GM23338 (cell line): ENCODE measurements around the gene TMEFF1. TPM values are rescaled to one million over a fixed set of nuclear protein-coding genes. Genes with fewer than 3 reads are reported as not detected.

Source experiments
- ATAC-seq: fragments of 200-7000 bp; cut with Tn5 transposase; 3 replicates; pipeline ENCODE4 v1.9.1; 2020
- DNase-seq: peaks from one replicate; pipeline ENCODE4 v3.0.0-alpha.2; 2015; ENCODE audit warnings: low spot score
- H2AFZ ChIP-seq: fragments of 200-600 bp; sonication (generic); 2 replicates; pipeline ENCODE4 v1.8.0; 2016; ENCODE audit warnings: antibody characterized with exemption, mild to moderate bottlenecking, moderate library complexity
- H3F3A ChIP-seq: fragments of 200-600 bp; sonication (generic); replicated peaks from 2 replicates; pipeline ENCODE4 v1.8.0; 2017; ENCODE audit warnings: antibody characterized with exemption, mixed run types, low read depth
- H3K27ac ChIP-seq: fragments of 200-600 bp; sonication (generic); 2 replicates; pipeline ENCODE4 v1.6.1; 2016; ENCODE audit warnings: low read depth
- H3K27me3 ChIP-seq: fragments of 200-600 bp; sonication (generic); 2 replicates; pipeline ENCODE4 v1.8.0; 2016; ENCODE audit warnings: mild to moderate bottlenecking, mixed run types, moderate library complexity; ENCODE audit not compliant: insufficient read depth
- H3K36me3 ChIP-seq: fragments of 200-600 bp; sonication (generic); 2 replicates; pipeline ENCODE4 v1.8.0; 2016; ENCODE audit warnings: mild to moderate bottlenecking; ENCODE audit not compliant: insufficient read depth
- H3K4me1 ChIP-seq: fragments of 200-600 bp; sonication (generic); 2 replicates; pipeline ENCODE4 v1.8.0; 2016; ENCODE audit warnings: mild to moderate bottlenecking, moderate library complexity; ENCODE audit not compliant: insufficient read depth
- H3K4me2 ChIP-seq: fragments of 200-600 bp; sonication (generic); 2 replicates; pipeline ENCODE4 v1.7.1; 2017; ENCODE audit warnings: mixed run types
- H3K4me3 ChIP-seq: fragments of 200-600 bp; sonication (generic); 2 replicates; pipeline ENCODE4 v1.6.1; 2016; ENCODE audit warnings: mixed run types
- H3K79me2 ChIP-seq: fragments of 200-600 bp; sonication (generic); replicated peaks from 2 replicates; pipeline ENCODE4 v1.8.0; 2017; ENCODE audit warnings: mild to moderate bottlenecking; ENCODE audit not compliant: insufficient read depth
- H3K9me2 ChIP-seq: fragments of 200-600 bp; sonication (generic); 2 replicates; pipeline ENCODE4 v1.8.0; 2017; ENCODE audit not compliant: insufficient read depth
- H4K20me1 ChIP-seq: fragments of 200-600 bp; sonication (generic); replicated peaks from 2 replicates; pipeline ENCODE4 v1.8.0; 2017; ENCODE audit warnings: mild to moderate bottlenecking; ENCODE audit not compliant: insufficient read depth
- H3K27ac Mint-ChIP-seq: 2 replicates; pipeline ENCODE4 v1.8.0; 2020; ENCODE audit warnings: inconsistent platforms, mild to moderate bottlenecking, moderate library complexity, mixed read lengths
- H3K27me3 Mint-ChIP-seq: 3 replicates; pipeline ENCODE4 v1.8.0; 2022; ENCODE audit warnings: low read depth, mild to moderate bottlenecking, moderate library complexity, mixed read lengths, inconsistent platforms; ENCODE audit not compliant: insufficient read depth, poor library complexity
- H3K36me3 Mint-ChIP-seq: 3 replicates; pipeline ENCODE4 v1.8.0; 2021; ENCODE audit warnings: low read depth, mild to moderate bottlenecking, inconsistent platforms, moderate library complexity, mixed read lengths
- H3K4me1 Mint-ChIP-seq: 3 replicates; pipeline ENCODE4 v1.8.0; 2020; ENCODE audit warnings: mild to moderate bottlenecking, inconsistent platforms, mixed read lengths
- H3K4me3 Mint-ChIP-seq: 3 replicates; pipeline ENCODE4 v1.8.0; 2021; ENCODE audit warnings: moderate library complexity, mild to moderate bottlenecking, inconsistent platforms, mixed read lengths
- H3K9me3 Mint-ChIP-seq: 3 replicates; pipeline ENCODE4 v1.8.0; 2020; ENCODE audit warnings: moderate library complexity, mild to moderate bottlenecking, inconsistent platforms, mixed read lengths
- CREB1 ChIP-seq: fragments of 250-450 bp; sonication (Bioruptor Pico); IDR thresholded peaks from 2 replicates; pipeline ENCODE4 v1.5.0; 2020; ENCODE audit warnings: low read depth, mild to moderate bottlenecking, moderate library complexity
- ETS1 ChIP-seq: IDR thresholded peaks from 2 replicates; pipeline ENCODE4 v1.6.1; 2016; ENCODE audit warnings: antibody characterized with exemption
- EZH2 ChIP-seq: fragments of 200-600 bp; sonication (generic); IDR thresholded peaks from one replicate; pipeline ENCODE4 v1.8.0; 2017; ENCODE audit warnings: antibody characterized with exemption, mild to moderate bottlenecking, low read depth; ENCODE audit not compliant: unreplicated experiment
- JUNB ChIP-seq: IDR thresholded peaks from one replicate; pipeline ENCODE4 v1.6.1; 2016; ENCODE audit warnings: antibody characterized with exemption; ENCODE audit not compliant: unreplicated experiment
- STAT1 ChIP-seq: IDR thresholded peaks from one replicate; pipeline ENCODE4 v1.6.1; 2016; ENCODE audit warnings: antibody characterized with exemption; ENCODE audit not compliant: unreplicated experiment
- polyA plus RNA-seq: library from polyadenylated mRNA; unstranded; fragments of >200 nt; fragmentation: Nextera tagmentation; extraction: Ambion mirVana; gene quantifications from 2 replicates; pipeline ENCODE4 v1.2.1, GENCODE V29; 2016
- total RNA-seq: library from RNA; depleted of rRNA; stranded (reverse); fragments of >200 nt; shearing (Covaris generic); gene quantifications from 2 replicates; pipeline ENCODE4 v1.2.3, GENCODE V29; 2014
- TF ChIP-seq, protein P1 (sequence below): fragments of 250-450 bp; sonication (Bioruptor Pico); IDR thresholded peaks from 2 replicates; pipeline ENCODE4 v1.5.0; 2020; ENCODE audit warnings: mild to moderate bottlenecking, moderate library complexity
- TF ChIP-seq, protein P2 (sequence below): IDR thresholded peaks from one replicate; pipeline ENCODE4 v1.6.1; 2018; ENCODE audit warnings: antibody characterized with exemption; ENCODE audit not compliant: unreplicated experiment

Gene TMEFF1
- total and polyA plus RNA-seq, 2 experiments from 2014 or later: 6.6 to 85.2 TPM

DNA sequence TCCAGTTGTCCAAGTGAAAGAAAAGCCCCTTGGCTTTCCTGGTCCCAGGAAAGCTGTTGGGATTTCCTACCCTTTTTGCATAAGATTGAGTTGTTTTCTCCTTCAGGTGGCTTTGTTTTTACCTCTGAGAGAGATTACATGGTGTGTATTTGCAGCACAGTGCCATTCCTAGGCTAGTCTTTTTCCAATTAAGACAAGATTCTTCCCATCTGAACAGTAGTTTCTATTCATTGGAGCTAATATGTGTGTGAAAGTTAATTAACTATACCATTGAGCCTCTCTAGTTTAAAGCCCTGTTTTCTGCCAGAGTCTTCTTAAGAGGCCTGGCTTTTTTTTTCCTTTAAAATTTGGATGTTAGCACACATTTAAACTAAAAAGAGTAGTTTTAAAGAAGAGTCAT, 25.9 kb upstream of the TMEFF1 start:
- Mint-ChIP-seq H3K36me3 (peaks cover 28% of the 10 kb centered on the region), H3K27ac (no peak overlapping the region), H3K9me3 (no peaks in the 10 kb centered on the region), H3K4me3 (no peak overlapping the region), H3K4me1 (peaks cover 22% of the 10 kb centered on the region), H3K27me3 (peaks cover under 1% of the 10 kb centered on the region)
- H3K4me3 ChIP-seq: no peak overlapping the region
- no peak overlapping the region for H3K4me2 ChIP-seq
- no peaks in the 10 kb centered on the region for H3F3A ChIP-seq
- TF ChIP-seq CREB1 (CRISPR knock-in tag): no peak
- TF ChIP-seq STAT1: no peak
- TF ChIP-seq, protein P1, sequence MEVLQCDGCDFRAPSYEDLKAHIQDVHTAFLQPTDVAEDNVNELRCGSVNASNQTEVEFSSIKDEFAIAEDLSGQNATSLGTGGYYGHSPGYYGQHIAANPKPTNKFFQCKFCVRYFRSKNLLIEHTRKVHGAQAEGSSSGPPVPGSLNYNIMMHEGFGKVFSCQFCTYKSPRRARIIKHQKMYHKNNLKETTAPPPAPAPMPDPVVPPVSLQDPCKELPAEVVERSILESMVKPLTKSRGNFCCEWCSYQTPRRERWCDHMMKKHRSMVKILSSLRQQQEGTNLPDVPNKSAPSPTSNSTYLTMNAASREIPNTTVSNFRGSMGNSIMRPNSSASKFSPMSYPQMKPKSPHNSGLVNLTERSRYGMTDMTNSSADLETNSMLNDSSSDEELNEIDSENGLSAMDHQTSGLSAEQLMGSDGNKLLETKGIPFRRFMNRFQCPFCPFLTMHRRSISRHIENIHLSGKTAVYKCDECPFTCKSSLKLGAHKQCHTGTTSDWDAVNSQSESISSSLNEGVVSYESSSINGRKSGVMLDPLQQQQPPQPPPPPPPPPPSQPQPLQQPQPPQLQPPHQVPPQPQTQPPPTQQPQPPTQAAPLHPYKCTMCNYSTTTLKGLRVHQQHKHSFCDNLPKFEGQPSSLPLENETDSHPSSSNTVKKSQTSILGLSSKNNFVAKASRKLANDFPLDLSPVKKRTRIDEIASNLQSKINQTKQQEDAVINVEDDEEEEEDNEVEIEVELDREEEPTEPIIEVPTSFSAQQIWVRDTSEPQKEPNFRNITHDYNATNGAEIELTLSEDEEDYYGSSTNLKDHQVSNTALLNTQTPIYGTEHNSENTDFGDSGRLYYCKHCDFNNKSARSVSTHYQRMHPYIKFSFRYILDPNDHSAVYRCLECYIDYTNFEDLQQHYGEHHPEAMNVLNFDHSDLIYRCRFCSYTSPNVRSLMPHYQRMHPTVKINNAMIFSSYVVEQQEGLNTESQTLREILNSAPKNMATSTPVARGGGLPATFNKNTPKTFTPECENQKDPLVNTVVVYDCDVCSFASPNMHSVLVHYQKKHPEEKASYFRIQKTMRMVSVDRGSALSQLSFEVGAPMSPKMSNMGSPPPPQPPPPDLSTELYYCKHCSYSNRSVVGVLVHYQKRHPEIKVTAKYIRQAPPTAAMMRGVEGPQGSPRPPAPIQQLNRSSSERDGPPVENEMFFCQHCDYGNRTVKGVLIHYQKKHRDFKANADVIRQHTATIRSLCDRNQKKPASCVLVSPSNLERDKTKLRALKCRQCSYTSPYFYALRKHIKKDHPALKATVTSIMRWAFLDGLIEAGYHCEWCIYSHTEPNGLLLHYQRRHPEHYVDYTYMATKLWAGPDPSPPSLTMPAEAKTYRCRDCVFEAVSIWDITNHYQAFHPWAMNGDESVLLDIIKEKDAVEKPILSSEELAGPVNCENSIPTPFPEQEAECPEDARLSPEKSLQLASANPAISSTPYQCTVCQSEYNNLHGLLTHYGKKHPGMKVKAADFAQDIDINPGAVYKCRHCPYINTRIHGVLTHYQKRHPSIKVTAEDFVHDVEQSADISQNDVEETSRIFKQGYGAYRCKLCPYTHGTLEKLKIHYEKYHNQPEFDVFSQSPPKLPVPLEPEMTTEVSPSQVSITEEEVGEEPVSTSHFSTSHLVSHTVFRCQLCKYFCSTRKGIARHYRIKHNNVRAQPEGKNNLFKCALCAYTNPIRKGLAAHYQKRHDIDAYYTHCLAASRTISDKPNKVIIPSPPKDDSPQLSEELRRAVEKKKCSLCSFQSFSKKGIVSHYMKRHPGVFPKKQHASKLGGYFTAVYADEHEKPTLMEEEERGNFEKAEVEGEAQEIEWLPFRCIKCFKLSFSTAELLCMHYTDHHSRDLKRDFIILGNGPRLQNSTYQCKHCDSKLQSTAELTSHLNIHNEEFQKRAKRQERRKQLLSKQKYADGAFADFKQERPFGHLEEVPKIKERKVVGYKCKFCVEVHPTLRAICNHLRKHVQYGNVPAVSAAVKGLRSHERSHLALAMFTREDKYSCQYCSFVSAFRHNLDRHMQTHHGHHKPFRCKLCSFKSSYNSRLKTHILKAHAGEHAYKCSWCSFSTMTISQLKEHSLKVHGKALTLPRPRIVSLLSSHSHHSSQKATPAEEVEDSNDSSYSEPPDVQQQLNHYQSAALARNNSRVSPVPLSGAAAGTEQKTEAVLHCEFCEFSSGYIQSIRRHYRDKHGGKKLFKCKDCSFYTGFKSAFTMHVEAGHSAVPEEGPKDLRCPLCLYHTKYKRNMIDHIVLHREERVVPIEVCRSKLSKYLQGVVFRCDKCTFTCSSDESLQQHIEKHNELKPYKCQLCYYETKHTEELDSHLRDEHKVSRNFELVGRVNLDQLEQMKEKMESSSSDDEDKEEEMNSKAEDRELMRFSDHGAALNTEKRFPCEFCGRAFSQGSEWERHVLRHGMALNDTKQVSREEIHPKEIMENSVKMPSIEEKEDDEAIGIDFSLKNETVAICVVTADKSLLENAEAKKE (CRISPR knock-in tag): no peak
- no peak for TF ChIP-seq EZH2
- TF ChIP-seq, protein P2, sequence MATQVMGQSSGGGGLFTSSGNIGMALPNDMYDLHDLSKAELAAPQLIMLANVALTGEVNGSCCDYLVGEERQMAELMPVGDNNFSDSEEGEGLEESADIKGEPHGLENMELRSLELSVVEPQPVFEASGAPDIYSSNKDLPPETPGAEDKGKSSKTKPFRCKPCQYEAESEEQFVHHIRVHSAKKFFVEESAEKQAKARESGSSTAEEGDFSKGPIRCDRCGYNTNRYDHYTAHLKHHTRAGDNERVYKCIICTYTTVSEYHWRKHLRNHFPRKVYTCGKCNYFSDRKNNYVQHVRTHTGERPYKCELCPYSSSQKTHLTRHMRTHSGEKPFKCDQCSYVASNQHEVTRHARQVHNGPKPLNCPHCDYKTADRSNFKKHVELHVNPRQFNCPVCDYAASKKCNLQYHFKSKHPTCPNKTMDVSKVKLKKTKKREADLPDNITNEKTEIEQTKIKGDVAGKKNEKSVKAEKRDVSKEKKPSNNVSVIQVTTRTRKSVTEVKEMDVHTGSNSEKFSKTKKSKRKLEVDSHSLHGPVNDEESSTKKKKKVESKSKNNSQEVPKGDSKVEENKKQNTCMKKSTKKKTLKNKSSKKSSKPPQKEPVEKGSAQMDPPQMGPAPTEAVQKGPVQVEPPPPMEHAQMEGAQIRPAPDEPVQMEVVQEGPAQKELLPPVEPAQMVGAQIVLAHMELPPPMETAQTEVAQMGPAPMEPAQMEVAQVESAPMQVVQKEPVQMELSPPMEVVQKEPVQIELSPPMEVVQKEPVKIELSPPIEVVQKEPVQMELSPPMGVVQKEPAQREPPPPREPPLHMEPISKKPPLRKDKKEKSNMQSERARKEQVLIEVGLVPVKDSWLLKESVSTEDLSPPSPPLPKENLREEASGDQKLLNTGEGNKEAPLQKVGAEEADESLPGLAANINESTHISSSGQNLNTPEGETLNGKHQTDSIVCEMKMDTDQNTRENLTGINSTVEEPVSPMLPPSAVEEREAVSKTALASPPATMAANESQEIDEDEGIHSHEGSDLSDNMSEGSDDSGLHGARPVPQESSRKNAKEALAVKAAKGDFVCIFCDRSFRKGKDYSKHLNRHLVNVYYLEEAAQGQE: no peak
- no peak for TF ChIP-seq JUNB
- TF ChIP-seq ETS1: no peak
- H4K20me1 ChIP-seq: no peaks in the 10 kb centered on the region
- peak overlapping the region; percentile 40; the same call in 1 of the 2 replicates for H3K27ac ChIP-seq
- no peaks in the 10 kb centered on the region for H3K27me3 ChIP-seq
- peaks cover 11% of the 10 kb centered on the region; the same call in 1 of the 2 replicates for H3K79me2 ChIP-seq
- H3K9me2 ChIP-seq: no peaks in the 10 kb centered on the region
- H2AFZ ChIP-seq: no peak overlapping the region
- DNase-seq (no peak), ATAC-seq (no peak)
- H3K36me3 ChIP-seq: 0 out of 2 replicates have a peak, but pooled peaks cover 3% of the 10 kb centered on the region
- peaks cover 17% of the 10 kb centered on the region for H3K4me1 ChIP-seq
